Jurkat, Clone E6-1 (cell line): ENCODE results near the gene MARS1.

Experiments
- DNase-seq: peaks from one replicate; pipeline ENCODE4 v3.0.0-alpha.2; 2011; ENCODE audit warnings: low read depth, low spot score
- H3K4me3 ChIP-seq: 2 replicates; pipeline ENCODE4 v1.5.1; 2011; ENCODE audit warnings: mild to moderate bottlenecking, low read length, control low read depth, moderate library complexity

MARS1 gene

GRCh38 chr12:57535764-57536596 is 48.1 kb downstream of the MARS1 start:
- no peak for DNase-seq
- no peak overlapping the region for H3K4me3 ChIP-seq

GRCh38 chr12:57536597-57536942 is 48.7 kb downstream of the MARS1 start:
- no peak overlapping the region for H3K4me3 ChIP-seq
- no peak for DNase-seq

GRCh38 chr12:57539134-57539768 is 51.4 kb downstream of the MARS1 start:
- no peak for DNase-seq

DNA sequence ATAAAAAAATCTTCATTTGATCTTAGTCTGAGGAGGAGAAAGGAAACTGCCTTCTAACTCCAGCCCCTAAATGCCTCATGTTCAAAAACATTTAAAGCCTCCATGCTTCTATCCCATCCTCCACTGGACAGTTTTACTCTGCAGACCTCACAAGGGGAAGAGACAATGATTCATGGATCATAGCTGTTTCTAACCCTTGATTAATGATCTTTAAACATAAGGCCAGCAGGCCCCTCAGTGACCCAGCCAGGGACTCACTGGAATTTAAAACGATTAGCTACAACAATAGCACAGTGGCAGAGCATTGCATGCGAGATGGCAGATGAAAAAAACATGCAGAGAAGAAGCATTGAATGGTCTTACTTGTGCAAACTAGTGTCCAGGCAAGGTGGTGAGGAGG is 53.1 kb downstream of the MARS1 start:
- DNase-seq = no peak
- H3K4me3 ChIP-seq = no peak overlapping the region

More at GRCh38 chr12:57539134-57539768, 51.4 kb downstream of the MARS1 start:
- no peak overlapping the region for H3K4me3 ChIP-seq

DNA sequence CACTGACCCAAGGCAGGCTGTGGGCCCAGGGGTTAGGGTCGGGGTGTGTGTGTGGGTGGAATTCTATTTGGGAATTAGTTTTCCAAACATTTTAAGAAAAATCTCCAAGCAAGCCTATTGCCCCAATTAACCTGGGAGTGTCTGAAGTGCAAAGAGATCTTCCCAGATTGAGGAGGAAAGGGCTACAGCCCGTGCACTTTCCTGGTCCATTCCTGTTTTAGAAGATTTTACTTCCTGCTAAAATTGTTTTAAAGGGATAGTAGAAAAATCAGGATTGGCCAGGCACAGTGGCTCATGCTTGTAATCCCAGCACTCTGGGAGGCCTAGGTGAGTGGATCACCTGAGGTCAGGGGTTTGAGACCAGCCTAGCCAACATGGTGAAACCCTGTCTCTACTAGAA is 53.8 kb downstream of the MARS1 start:
- H3K4me3 ChIP-seq = no peak overlapping the region
- no peak for DNase-seq

GRCh38 chr12:57543581-57543980 is 55.7 kb downstream of the MARS1 start:
- no peak for DNase-seq
- no peak overlapping the region for H3K4me3 ChIP-seq

GRCh38 chr12:57545809-57546437 is 58.1 kb downstream of the MARS1 start:
- peak overlapping the region; percentile 87 for H3K4me3 ChIP-seq
- no peak for DNase-seq

DNA sequence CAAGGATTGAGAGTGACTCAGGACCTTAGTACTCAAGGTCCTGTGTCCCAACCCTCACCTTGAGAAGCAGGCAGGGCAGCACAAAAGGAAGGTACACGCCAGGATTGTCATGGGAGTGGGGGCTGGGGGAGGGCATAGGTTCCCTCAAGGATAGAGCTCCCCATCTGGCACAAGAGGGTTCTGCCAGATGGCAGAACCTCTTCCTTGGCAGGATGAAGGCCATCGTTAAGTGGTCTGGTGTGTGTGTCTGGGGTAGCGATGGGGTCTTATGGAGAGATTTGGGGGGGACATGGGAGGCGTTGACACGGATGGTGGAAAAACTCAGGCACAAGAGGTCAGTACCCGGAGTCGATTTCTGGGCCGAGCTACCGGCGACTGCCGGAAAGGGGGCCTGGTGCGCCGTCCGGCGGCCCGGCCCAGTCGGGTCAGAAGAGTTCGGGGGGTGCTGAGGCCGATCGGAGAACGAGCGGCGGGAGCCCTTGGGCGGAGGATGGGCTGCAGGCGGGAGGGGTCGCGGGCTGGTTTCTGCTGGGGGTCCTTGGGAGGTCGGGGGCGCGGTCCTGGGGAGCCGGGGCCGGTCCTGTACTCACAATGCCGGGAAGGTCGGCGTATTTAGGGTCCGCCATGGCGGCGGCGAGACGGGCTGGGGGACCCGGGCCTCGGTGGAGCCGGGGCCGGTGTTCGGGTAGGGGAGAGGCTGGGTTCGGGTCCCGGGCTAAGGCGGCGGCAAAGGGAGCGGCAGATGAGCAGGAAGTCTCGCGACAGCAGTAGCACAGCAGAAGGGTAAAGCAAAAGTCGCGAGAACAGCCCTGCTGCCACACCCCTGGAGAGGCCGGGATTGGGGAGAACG is 58.8 kb downstream of the MARS1 start, which contains the start of gene DCTN2:
TSS of gene DCTN2 (minus strand) at position 755 of the 850 bp plus-strand sequence. CDS start at position 626, 129 bp downstream.
- peak; percentile 96 for DNase-seq
- H3K4me3 ChIP-seq = peak within 1 kb of the TSS; percentile 87

DNA sequence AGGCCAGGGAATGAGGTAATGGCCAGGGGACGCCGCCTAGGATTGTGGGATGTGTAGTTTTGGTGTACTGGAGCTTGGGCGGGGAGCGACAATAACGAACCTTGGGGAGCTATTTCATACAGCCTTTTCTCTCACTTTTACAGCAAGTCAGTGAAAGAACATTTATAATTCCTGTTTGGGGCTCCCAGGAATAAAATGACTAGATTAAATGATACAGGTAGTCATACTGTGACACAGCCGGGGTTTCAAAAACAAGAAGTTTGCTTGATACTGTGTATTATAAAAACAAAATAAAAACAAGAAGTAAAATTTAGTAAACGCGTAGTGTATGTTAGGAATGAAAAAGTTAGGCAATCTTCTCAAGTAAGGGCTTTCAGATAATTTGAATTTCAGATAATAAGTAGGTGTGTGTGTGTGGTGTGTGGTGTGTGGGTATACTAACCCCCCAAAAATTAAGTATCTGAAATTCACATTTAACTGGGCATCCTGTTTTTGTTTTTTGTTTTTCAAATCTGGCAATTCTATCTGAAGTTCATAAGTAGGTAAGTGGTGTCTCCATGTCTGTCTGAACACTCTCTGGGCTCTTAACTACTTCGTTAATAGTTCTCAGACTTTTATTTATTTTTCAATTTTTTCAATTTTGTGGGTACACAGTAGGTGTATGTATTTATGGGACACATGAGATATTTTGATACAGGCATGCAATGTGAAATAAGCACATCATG is 59.6 kb downstream of the MARS1 start:
- H3K4me3 ChIP-seq = peak overlapping the region; percentile 87
- no peak for DNase-seq

DNA sequence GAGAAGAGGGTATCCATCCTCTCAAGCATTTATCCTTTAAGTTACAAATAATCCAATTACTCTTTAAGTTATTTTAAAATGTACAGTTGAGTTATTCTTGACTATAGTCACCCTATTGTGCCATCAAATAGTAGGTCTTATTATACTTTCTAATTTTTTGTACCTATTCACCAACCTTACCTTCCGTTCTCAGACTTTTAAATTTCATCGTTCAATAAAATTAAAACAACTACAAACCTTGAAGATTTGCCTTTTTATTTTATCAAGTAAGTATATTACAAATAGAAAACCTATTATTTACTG is 60.1 kb downstream of the MARS1 start:
- DNase-seq = no peak
- H3K4me3 ChIP-seq = no peak overlapping the region

GRCh38 chr12:57548488-57548887 is 60.6 kb downstream of the MARS1 start:
- DNase-seq = no peak
- no peak overlapping the region for H3K4me3 ChIP-seq

GRCh38 chr12:57549203-57549908 is 61.5 kb downstream of the MARS1 start:
- no peak for DNase-seq

GRCh38 chr12:57549909-57550640 is 62.2 kb downstream of the MARS1 start, which contains the start of gene KIF5A:
TSS of gene KIF5A (plus strand) at chr12:57550044. CDS start at chr12:57550272, 228 bp downstream.
- peak within 1 kb of the TSS; percentile 41 for H3K4me3 ChIP-seq
- no peak for DNase-seq

More at GRCh38 chr12:57549203-57549908, 61.5 kb downstream of the MARS1 start:
- peak overlapping the region; percentile 41 for H3K4me3 ChIP-seq

DNA sequence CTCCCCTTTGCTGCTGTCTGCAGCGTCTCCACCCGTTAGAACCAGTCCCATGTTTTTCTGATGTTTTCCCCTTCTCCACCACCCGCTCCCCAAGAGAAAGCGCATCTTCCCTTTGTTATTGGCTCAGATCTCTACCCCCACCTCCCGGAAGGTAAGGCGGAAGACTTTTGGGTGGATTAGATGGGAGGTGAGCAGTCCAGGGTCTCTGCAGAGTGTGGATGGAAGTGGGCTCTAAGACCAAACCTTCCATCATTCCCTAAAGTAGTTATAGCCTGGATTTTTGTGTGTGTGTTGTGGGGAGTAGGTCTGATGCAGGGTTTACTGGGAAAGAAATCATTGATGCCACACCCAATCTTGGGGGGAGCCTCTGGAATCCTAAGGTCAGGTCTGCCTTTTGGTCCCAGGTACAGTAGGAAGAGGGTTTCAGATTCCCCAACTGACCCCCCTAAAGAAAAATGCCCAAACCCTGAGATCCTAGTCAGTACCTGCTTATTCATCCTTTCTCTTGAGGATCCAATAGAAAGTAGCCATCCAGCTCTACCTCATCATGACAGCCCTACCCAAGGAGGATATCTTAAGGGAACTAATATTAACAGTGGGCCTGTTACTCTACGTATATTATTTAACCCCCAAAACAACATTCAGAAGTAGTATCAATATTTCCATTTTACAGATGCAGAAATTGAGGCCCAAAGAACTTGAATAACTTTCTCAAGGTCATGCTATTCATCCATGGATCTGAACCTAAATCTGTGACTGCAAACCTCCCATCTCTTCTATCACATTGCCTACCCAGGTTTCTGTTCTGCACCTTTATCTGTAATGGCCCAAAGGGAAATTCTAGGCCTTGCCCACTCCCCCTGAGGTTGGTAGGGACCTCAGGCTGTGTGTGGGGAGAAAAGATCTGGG is 63.0 kb downstream of the MARS1 start:
- H3K4me3 ChIP-seq = no peak overlapping the region

GRCh38 chr12:57551637-57552305 is 63.9 kb downstream of the MARS1 start:
- H3K4me3 ChIP-seq = no peak overlapping the region
- no peak for DNase-seq

More for the DNA sequence above, 63.0 kb downstream of the MARS1 start:
- no peak for DNase-seq

- no peak overlapping the region for H3K4me3 ChIP-seq
- no peak for DNase-seq
Measured at GRCh38 chr12:57552306-57552651, 64.4 kb downstream of the MARS1 start.
